ENCODE data around the gene DUSP28.

- TF ChIP-seq POLR2A (IDR thresholded peaks at IDR 0.05; ENCODE audit: low read length) = no peak
- TF ChIP-seq GATA1 (IDR thresholded peaks at IDR 0.05; ENCODE audit: low read depth, low read length) = no peak
Measured at GRCh38 chr2:240578110-240578450, 17.9 kb downstream of the DUSP28 start.

Data from erythroblast (primary cell).